Measurements from ENCODE around the gene ATXN8OS. TPM values are rescaled to one million over a fixed set of nuclear protein-coding genes. Genes with fewer than 3 reads are reported as not detected.

The ATXN8OS gene
- total RNA-seq, 1 donor from 2014 or later, result not detected

- peaks cover 6% of the 10 kb centered on the region for H3K9me3 Mint-ChIP-seq (ENCODE audit: low read depth)
- no peaks in the 10 kb centered on the region for H3K4me1 Mint-ChIP-seq (ENCODE audit: low read depth)
- no peaks in the 10 kb centered on the region for H3K36me3 Mint-ChIP-seq (ENCODE audit: insufficient read depth)
- no peak overlapping the region for H3K4me3 Mint-ChIP-seq (ENCODE audit: low read depth)
- H3K27me3 Mint-ChIP-seq, result no peaks in the 10 kb centered on the region
- TF ChIP-seq, protein P1, sequence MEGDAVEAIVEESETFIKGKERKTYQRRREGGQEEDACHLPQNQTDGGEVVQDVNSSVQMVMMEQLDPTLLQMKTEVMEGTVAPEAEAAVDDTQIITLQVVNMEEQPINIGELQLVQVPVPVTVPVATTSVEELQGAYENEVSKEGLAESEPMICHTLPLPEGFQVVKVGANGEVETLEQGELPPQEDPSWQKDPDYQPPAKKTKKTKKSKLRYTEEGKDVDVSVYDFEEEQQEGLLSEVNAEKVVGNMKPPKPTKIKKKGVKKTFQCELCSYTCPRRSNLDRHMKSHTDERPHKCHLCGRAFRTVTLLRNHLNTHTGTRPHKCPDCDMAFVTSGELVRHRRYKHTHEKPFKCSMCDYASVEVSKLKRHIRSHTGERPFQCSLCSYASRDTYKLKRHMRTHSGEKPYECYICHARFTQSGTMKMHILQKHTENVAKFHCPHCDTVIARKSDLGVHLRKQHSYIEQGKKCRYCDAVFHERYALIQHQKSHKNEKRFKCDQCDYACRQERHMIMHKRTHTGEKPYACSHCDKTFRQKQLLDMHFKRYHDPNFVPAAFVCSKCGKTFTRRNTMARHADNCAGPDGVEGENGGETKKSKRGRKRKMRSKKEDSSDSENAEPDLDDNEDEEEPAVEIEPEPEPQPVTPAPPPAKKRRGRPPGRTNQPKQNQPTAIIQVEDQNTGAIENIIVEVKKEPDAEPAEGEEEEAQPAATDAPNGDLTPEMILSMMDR (IDR thresholded peaks at IDR 0.05; ENCODE audit: unreplicated experiment), result no peak
- no peak for DNase-seq (ENCODE audit: low spot score, unreplicated experiment)
- no peak overlapping the region for H3K27ac Mint-ChIP-seq
Observed at GRCh38 chr13:70171151-70171550, 63.5 kb downstream of the ATXN8OS start.

- no peaks in the 10 kb centered on the region for H3K36me3 Mint-ChIP-seq (ENCODE audit: insufficient read depth)
- no peak for DNase-seq (ENCODE audit: low spot score, unreplicated experiment)
- H3K27me3 Mint-ChIP-seq, result no peaks in the 10 kb centered on the region
- no peak overlapping the region for H3K27ac Mint-ChIP-seq
- peaks cover 2% of the 10 kb centered on the region for H3K4me1 Mint-ChIP-seq (ENCODE audit: low read depth)
- TF ChIP-seq, protein P1 (IDR thresholded peaks at IDR 0.05; ENCODE audit: unreplicated experiment), result no peak
- H3K4me3 Mint-ChIP-seq (ENCODE audit: low read depth), result no peak overlapping the region
- peaks cover 11% of the 10 kb centered on the region for H3K9me3 Mint-ChIP-seq (ENCODE audit: low read depth)
Observed at GRCh38 chr13:70172946-70173597, 65.4 kb downstream of the ATXN8OS start.

DNA sequence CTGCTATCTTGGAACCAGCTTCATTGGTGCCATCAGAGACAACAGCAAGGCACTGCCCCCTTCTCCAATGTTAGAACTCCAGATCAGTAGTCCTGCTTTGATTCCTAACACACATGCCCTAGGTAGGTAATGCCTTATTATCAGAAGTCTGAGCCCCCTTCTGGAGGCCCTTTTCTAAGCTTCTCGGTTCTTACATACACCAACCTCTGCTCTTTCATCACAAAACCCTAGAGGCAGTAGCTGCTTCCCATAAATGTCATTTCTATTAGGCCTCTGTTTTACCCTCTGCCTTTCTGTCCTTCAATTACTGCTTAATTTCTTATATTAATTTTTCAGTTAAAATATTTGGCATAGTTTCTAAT lies 66.0 kb downstream of the ATXN8OS start:
- Mint-ChIP-seq H3K27me3 (no peaks in the 10 kb centered on the region), H3K27ac (no peak overlapping the region), H3K9me3 (ENCODE audit: low read depth) (peaks cover 11% of the 10 kb centered on the region), H3K4me1 (ENCODE audit: low read depth) (peaks cover 2% of the 10 kb centered on the region), H3K4me3 (ENCODE audit: low read depth) (no peak overlapping the region), H3K36me3 (ENCODE audit: insufficient read depth) (no peaks in the 10 kb centered on the region)
- TF ChIP-seq, protein P1 (IDR thresholded peaks at IDR 0.05; ENCODE audit: unreplicated experiment), result no peak
- DNase-seq (ENCODE audit: low spot score, unreplicated experiment), result no peak

DNA sequence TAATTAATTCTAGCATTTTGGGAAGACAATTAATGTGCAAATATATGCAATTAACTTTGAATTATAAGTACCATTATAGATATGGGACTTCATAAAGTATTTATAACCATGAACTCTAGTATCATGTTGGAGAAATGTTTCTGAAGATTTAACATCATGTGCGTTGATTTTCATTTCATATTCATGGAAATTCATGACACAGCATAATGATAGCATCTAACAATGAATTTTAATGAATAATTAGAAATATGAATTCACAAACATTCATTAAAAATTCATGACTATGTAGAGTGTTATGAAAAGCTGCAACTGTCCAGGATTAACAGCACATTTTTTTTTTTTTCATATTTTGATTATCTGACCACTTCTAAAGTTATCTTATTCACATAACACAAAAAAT lies 70.7 kb downstream of the ATXN8OS start:
- Mint-ChIP-seq H3K27ac (no peak overlapping the region), H3K27me3 (no peaks in the 10 kb centered on the region), H3K9me3 (ENCODE audit: low read depth) (peaks cover 11% of the 10 kb centered on the region), H3K4me1 (ENCODE audit: low read depth) (peaks cover 2% of the 10 kb centered on the region), H3K4me3 (ENCODE audit: low read depth) (no peak overlapping the region), H3K36me3 (ENCODE audit: insufficient read depth) (no peaks in the 10 kb centered on the region)
- no peak for DNase-seq (ENCODE audit: low spot score, unreplicated experiment)
- TF ChIP-seq, protein P1 (IDR thresholded peaks at IDR 0.05; ENCODE audit: unreplicated experiment), result no peak

Other genes with a start within 250 kb of the ATXN8OS start
- gene KLHL1, start 626 bp downstream of the ATXN8OS start, total RNA-seq, result 0.14 and 0.33 TPM in 2 replicates